Activated T-helper 1 cell treated with Interleukin-2 at 50 U/mL for 16 hours (primary cell): Measurements from ENCODE around the gene HSD3B7.
A peak's percentile ranks its signal among the peaks of the same experiment; 100 is the strongest.

Experiments used
- DNase-seq: peaks from one replicate; pipeline ENCODE4 v3.0.0-alpha.2; 2020; ENCODE audit warnings: low read depth

HSD3B7 gene

GRCh38 chr16:31029272-31029671 is 44.3 kb downstream of the HSD3B7 start:
- DNase-seq: no peak

DNA sequence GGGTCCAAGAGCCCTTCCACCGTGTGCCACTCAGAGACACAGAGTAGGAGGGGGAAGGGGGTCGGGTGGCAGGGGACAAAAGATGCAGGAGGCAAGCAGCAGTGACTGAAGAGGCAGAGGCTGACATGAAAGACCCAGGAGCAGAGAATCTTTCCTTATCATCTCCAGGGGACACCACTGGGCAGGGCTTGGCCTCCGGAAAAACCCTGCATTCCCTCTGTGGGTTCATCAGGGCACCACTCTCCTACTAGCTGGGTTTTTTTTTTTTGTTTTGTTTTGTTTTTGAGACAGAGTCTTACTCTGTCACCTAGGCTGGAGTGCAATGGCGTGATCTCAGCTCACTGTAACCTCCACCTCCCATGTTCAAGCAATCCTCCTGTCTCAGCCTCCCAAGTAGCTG is 46.3 kb downstream of the HSD3B7 start:
- no peak for DNase-seq

DNA sequence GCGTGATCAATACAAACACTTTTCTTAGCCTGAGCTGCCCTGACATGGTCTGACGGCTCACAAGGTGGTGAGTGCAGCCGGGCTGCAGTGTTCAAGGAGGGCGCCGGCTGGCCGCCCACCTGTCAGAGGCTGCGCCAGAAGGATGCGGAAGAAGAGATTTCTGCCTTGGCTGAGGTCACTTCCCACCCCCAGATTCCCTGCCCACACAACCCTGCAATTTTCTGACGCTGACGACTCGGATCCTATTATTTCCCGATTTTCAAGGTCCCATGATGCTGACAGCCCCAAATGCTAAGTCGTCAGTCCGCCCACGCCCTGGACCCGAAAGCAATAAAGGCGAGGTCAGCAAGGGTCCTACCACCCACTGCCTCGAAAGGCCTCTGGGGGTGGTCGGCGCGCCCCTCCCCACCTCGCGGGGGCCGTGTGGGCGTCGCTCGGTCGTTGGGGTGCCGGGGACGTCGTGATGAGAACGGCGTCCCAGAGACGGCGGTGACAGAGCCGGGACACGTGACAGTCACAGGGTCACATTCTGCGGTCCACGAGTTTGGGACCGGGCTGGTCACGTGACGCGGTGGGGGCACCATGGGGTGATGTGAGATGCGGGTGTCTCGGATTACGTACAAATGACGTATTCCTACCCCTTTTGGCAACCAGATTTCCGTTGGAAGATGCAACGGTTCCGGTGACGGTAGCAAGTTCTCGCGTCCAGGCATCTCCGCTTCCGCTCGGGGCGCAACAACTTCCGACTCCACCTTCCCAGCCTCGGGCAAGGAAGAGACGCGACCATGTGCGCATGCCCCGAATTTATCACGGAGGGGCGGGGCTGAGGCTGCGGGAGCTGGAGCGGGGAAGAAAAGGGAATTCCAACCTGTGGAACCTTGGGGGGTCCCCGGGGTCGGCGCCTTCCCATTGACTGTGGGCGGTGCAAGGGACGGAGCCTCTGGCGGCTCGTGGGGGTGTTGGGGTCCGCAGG is 48.0 kb downstream of the HSD3B7 start, which contains the start of gene STX4:
TSS of gene STX4 (plus strand) at position 823 of the 973 bp plus-strand sequence. CDS start 248 bp downstream, outside the sequence.
- peak; percentile 95 for DNase-seq

DNA sequence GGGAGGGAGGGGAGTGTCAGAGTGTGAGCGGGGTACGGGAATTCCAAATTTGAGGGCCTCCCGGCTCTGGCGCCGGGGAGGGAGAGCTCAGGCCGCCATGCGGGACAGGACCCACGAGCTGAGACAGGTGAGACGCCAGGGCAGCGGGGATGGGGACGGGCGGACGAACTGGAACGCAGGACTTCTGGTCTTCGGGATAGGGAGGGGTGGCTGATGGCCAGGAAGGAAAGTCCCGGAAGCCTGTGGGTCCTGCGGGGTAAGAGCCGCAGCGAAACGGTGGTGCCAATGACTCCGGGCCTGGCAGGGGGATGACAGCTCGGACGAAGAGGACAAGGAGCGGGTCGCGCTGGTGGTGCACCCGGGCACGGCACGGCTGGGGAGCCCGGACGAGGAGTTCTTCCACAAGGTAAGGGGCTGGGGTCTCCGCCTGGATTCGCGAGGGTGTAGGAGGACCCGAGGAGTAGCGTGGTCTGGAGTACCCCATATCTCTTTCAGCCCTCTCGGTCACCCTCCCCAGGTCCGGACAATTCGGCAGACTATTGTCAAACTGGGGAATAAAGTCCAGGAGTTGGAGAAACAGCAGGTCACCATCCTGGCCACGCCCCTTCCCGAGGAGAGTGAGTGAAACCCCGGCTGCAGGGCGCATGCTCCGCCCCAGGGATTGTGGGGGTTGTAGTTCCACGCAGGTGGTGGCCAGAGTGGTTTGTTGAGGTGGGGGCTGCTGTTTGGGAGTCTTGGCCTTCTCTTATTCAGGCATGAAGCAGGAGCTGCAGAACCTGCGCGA is 48.9 kb downstream of the HSD3B7 start:
- peak; percentile 78 for DNase-seq

- DNase-seq: no peak
These were observed 51.7 kb downstream of the HSD3B7 start for GRCh38 chr16:31036691-31037090.
